HG03139 (cell line): ENCODE results near the gene CAMSAP2.

Experiments
- ATAC-seq: cut with Tn5 transposase; IDR thresholded peaks from one replicate; pipeline ENCODE4 v1.9.1; 2021; ENCODE audit not compliant: unreplicated experiment

CAMSAP2 gene

GRCh38 chr1:200738327-200738948 lies at the start of gene CAMSAP2:
Gene CAMSAP2 (plus strand): TSS chr1:200738893. CDS start chr1:200739828, 935 bp downstream.
- ATAC-seq: peak; percentile 38

- no peak for ATAC-seq
Observed at GRCh38 chr1:200692316-200692715, 46.4 kb upstream of the CAMSAP2 start.

GRCh38 chr1:200693327-200693726 lies 45.4 kb upstream of the CAMSAP2 start:
- no peak for ATAC-seq

GRCh38 chr1:200694738-200695137 lies 44.0 kb upstream of the CAMSAP2 start:
- ATAC-seq: no peak

- ATAC-seq: no peak
Observed at GRCh38 chr1:200699871-200700270, 38.8 kb upstream of the CAMSAP2 start.

GRCh38 chr1:200704986-200705500 lies 33.6 kb upstream of the CAMSAP2 start:
- no peak for ATAC-seq

- no peak for ATAC-seq
Observed at GRCh38 chr1:200706111-200706814, 32.4 kb upstream of the CAMSAP2 start.

- ATAC-seq: no peak
Observed at GRCh38 chr1:200707116-200707515, 31.6 kb upstream of the CAMSAP2 start.

GRCh38 chr1:200708161-200708560 lies 30.5 kb upstream of the CAMSAP2 start:
- no peak for ATAC-seq

- no peak for ATAC-seq
Observed at GRCh38 chr1:200708769-200709168, 29.9 kb upstream of the CAMSAP2 start.

- no peak for ATAC-seq
Observed at GRCh38 chr1:200710166-200710565, 28.5 kb upstream of the CAMSAP2 start.

GRCh38 chr1:200714504-200715187 lies 24.0 kb upstream of the CAMSAP2 start:
- ATAC-seq: no peak

GRCh38 chr1:200720199-200720598 lies 18.5 kb upstream of the CAMSAP2 start:
- ATAC-seq: no peak

GRCh38 chr1:200724064-200724463 lies 14.6 kb upstream of the CAMSAP2 start:
- no peak for ATAC-seq

GRCh38 chr1:200727257-200727656 lies 11.4 kb upstream of the CAMSAP2 start:
- no peak for ATAC-seq

GRCh38 chr1:200729863-200730262 lies 8.8 kb upstream of the CAMSAP2 start:
- no peak for ATAC-seq

- ATAC-seq: no peak
Observed at GRCh38 chr1:200731654-200732332, 6.9 kb upstream of the CAMSAP2 start.

GRCh38 chr1:200732438-200732837 lies 6.3 kb upstream of the CAMSAP2 start:
- ATAC-seq: no peak

- ATAC-seq: no peak
Observed at GRCh38 chr1:200733907-200734306, 4.8 kb upstream of the CAMSAP2 start.

GRCh38 chr1:200737647-200738291 lies 924 bp upstream of the CAMSAP2 start:
- no peak for ATAC-seq
